GM21367 (cell line): Measurements from ENCODE around the gene CENPQ.
"Not testable (repeated sequence)": the region's sequence is repeated elsewhere in the genome, so short reads cannot be mapped to it uniquely, and the experiment has no call there.

Experiments used
- ATAC-seq: cut with Tn5 transposase; IDR thresholded peaks from one replicate; pipeline ENCODE4 v1.9.1; 2021; ENCODE audit not compliant: unreplicated experiment

The CENPQ gene

DNA sequence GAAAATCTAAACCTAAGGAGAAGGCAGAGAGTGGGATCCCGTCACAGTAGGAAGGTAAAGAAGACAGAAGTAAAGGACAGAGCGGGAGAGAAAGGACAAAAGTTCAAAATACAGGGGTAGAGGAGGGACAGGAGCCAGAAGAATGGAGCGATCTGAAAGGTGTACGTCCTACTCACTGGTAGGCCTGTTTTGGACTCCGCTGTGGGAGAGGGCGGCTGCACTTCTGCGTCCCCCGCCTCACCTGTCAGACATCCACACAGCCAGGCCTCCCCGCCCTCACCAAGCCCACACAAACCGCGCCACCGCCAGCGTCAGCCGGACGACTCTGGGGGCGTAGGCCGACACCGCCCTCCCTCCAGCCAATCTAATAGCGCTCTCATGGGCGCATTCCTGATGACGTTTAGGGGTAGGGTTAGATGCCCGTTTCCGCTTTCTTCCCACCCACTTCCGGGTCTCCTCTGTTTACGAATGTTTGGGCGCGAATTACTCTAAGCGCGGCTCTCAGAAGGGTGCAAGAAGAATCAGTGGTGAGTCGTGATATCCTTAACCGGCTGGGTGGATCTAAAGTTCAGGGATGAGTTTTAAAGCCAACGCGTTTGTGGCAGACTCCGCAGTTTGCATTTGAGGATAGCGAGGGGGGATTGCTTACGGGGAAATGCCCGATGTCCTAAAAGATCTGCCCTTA is at the start of gene CENPQ, which contains the start of gene MMUT:
Gene CENPQ, plus strand, starts transcription at position 444 of the 685 bp plus-strand sequence. CDS start 6,807 bp downstream, outside the sequence.
Gene MMUT, minus strand, starts transcription at position 327 of the 685 bp plus-strand sequence. CDS start 3,787 bp downstream, outside the sequence.
- peak; percentile 99 for ATAC-seq

DNA sequence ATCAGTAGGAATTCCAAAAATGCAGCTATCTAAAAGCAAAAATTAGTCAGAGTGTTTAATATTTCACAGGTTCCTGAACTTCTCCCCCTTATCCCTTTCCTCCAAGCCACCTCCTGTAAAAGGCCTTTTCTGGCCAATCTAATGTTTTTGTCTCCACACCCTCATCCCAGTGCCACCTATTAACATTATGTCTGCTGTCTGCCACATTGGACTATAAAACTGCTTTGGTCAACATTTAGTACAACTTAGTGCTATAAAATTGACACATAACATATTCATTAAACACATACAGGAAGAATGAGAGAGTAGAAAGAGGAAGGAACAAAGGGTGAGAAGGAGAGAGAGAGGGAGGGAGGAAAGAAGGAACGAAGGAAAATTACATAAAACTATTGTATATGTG is 47.8 kb upstream of the CENPQ start:
- no peak for ATAC-seq

DNA sequence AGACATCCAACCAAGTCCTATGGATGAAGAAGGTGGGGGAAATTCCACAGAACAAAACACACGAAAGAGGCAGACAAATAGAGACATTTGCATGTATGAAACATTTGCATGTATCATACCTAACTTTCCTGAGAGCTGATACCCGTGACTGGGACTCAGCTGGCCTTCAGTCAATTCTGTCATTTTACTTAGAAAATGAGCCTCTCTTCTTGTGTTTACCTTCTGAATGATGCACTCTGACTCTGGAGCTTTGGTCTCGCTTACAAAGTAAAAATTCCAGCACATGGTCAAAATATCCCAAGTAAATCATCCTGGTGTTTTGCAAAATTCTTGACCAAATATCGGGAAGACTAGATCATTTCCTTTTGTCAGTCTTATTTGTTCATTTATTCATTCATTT is 47.0 kb upstream of the CENPQ start:
- ATAC-seq, result no peak

DNA sequence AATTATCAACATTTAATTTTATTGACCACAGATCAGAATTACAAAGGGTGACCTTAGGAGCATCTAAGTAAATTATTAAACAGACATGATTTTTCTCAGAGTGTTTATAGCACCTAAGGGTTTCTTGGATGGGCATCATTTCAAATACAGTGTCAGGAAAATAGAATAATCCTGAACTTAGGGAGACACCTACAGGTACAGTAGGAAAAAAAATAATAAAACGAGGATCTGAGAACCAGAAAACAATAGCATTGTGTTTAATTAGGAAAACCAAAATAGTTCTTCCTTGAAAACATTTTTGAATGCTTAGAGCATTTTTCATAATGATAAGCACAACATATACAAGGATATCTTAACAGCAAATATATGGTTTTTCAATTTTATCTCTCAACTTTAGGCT is 39.4 kb upstream of the CENPQ start:
- ATAC-seq, result no peak

DNA sequence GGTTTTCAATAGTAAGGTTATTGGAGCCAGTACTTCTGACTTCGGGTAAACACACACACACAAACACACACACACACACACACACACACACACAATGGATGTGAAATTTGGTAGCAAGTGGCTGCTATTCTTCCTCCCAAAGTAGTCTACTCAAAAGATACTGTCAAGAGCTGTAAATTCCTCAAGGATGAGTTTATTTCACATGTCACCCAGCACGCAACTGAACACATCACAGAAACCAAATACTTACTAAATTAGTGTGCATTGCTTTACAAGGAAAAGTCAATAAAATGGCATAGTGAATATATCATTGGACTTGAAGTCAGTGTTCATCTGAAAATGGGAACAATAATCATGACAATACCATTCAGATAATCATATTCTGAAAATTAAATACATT is 33.0 kb upstream of the CENPQ start:
- no peak for ATAC-seq

DNA sequence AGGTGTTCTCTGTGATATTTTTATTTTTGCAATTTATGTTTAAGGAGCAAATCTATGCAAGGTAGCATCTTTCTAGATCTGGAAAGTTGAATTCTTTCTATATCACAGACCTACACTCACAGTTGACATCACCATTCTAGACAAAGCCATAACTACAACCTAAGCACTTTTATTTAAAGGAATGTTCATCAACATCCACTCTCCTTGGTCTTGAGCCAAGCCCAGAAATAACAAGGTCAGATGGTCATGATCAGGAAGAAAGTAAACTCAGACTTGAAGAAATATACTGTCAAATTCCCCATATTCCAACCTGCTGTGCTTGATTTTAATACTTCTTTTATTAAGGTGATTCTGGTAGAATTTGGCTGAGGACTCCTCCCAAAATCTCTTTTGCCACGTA is 32.3 kb upstream of the CENPQ start:
- no peak for ATAC-seq

DNA sequence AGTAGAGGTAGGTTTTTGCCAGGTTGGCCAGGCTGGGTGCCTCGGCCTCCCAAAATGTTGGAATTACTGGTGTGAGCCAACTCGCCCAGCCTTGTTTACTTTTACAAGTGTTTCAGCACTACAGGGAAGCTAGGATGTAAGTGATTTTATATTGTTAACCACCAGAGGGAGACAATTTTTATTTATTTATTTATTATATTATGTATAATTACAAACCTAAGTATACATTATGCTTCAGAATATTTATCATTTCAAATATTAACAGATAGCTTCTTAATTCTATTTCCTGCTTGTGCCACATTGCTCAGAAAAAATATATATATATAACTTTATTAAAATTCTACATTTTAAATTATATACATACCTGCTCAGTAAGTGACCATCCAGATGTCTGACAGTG is 9.9 kb upstream of the CENPQ start:
- ATAC-seq, result no peak

DNA sequence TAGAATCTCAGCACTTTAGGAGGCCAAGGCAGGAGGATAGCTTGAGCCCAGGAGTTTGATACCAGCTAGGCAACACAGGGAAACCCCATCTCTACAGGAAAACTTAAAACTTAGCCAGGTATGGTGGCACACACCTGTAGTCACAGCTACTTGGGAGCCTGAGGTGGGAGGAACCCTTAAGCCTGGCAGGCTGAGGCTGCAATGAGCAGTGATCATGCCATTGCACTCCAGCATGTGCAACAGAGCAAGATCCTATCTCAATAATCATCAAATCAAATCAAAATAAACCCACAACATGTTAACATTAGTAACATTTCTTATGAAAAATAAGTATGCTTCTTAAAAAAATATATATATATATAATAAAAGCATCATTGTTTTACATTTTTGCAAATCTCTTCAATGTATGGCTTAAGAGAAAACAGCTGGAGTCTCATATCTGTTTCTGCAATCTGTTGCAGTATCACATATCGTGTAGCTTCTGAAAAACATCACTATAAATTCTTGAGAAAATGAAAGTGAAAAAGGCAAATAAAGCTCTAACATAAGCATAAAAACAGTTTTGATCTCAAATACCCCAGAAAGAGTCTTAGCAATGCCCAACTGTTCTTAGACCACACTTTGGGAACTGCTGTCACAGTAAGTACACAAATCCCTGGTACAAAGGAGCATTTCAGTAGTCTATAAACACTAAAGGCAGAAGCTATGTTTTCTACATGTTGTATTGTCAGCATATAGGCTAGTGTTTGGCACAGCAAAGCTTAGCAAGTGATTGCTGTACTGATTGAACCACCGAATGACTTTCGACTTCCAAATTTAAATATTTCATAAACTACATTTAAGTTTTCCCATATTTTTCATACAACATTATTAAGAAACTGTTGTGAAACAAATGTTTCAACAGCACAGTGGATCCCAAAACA is 8.1 kb upstream of the CENPQ start:
- no peak for ATAC-seq

DNA sequence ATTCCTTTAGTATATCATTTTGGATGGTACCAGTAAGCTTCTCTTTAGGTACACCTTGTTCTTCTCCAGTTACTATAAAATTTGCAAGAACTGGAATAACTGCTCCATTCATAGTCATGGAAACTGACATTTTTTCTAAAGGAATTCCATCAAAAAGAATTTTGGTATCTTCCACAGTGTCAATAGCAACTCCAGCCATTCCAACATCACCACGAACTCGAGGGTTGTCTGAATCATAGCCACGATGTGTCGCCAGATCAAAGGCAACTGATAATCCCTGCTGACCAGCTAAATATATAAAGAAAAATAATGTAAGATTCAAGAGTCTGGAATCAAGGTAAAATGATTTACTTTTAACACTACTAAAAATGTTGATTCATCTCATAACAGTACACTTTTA is 5.4 kb upstream of the CENPQ start:
- ATAC-seq, result no peak

DNA sequence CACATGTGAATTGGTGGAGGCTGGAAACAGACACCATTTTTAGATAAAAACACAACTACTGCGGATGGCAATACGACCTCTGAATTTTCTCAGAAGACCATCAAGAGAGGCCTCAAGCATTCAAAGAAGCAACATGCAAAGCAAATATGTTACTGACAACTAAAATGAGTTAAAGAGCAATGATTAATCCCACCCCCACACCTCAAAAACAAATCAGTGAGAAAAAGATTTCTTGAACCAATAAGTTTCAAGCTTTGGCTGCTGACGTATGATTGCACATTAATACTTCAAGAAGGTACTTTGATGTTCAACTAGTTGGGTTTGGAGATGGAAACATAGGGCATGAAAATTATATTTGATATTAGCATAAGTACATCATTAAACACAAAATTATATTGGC is 1.1 kb upstream of the CENPQ start:
- no peak for ATAC-seq

- ATAC-seq, result peak; percentile 9
Measured at GRCh38 chr6:49462599-49462926, 607 bp upstream of the CENPQ start.

- peak; percentile 1 for ATAC-seq
Measured at GRCh38 chr6:49463612-49463967, 420 bp downstream of the CENPQ start.

DNA sequence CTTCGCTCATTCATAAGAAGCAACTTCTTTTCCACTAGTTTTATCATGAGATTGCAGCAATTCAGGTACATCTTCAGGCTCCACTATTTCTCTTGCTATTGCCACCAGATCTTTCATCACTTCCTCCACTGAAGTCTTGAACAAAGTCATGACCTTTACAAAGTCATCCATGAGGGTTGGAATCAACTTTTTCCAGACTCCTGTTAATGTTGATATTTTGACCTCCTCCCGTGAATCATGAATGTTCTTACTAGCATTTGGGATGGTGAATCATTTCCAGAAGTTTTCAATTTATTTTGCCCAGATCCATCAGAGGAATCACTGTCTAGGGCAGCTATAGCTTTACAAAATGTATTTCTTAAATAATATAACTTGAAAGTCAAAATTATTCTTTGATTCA is 1.5 kb downstream of the CENPQ start:
- no peak for ATAC-seq

- no peak for ATAC-seq
Measured at GRCh38 chr6:49468042-49468441, 4.9 kb downstream of the CENPQ start.

DNA sequence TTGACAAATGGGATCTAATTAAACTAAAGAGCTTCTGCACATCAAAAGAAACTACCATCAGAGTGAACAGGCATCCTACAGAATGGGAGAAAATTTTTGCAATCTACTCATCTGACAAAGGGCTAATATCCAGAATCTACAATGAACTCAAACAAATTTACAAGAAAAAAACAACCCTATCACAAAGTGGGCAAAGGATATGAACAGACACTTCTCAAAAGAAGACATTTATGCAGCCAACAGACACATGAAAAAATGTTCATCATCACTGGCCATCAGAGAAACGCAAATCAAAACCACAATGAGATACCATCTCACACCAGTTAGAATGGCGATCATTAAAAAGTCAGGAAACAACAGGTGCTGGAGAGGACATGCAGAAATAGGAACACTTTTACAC is 13.4 kb downstream of the CENPQ start:
- not testable (repeated sequence) for ATAC-seq

DNA sequence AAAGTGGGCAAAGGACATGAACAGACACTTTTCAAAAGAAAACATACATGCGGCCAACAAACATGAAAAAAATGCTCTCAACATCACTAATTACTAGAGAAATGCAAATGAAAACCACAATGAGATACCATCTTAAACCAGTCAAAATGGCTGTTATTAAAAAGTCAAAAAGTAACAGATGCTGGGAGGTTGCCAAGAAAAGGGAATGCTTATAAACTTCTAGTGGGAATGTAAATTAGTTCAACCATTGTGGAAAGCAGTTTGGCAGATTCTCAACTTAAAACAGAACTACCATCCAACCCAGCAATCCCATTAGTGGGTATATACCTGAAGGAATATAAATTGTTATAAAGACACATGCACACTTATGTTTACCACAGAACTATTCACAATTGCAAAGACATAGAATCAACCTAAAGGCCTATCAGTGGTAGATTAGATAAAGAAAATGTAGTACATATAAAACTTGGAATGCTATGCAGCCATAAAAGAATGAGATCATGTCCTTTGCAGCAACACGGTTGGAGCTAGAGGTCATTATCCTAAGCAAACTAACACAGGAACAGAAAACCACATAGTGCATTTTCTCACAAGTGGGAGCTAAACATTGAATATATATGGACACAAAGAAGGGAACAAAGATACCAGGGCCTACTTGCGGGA is 16.3 kb downstream of the CENPQ start:
- no peak for ATAC-seq

DNA sequence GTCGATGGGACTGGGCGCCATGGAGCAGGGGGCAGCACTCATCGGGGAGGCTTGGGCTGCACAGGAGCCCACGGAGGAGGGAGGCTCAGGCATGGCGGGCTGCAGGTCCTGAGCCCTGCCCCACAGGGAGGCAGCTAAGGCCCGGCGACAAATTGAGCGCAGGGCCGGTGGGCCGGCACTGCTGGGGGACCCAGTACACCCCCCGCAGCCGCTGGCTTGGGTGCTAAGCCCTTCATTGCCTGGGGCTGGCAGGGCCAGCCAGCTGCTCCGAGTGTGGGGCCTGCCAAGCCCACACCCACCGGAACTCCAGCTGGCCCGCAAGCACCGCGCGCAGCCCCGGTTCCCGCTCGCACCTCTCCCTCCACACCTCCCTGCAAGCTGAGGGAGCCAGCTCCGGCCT is 18.7 kb downstream of the CENPQ start:
- ATAC-seq, result not testable (repeated sequence)

- not testable (repeated sequence) for ATAC-seq
Measured at GRCh38 chr6:49483380-49483779, 20.2 kb downstream of the CENPQ start.

DNA sequence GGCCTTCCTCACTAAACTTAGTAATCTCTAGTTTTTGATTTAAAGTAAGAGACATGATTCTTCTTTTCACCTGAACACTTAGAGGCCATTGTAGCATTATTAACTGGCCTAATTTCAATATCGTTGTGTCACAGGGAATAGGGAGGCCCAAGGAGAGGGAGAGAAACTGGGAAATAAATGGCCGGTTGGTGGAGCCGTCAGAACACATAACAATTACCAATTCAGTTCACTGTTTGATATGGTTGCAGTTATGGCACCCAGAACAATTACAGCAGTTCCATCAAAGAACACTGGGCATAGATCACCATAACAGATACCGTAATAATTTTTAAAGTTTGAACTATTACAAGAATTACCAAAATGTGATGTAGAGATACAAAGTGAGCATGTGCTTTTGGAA is 27.5 kb downstream of the CENPQ start:
- ATAC-seq, result no peak

- no peak for ATAC-seq
Measured at GRCh38 chr6:49497304-49497703, 34.1 kb downstream of the CENPQ start.

- ATAC-seq, result no peak
Measured at GRCh38 chr6:49499126-49499525, 36.0 kb downstream of the CENPQ start.

GRCh38 chr6:49499623-49500022 is 36.5 kb downstream of the CENPQ start, which contains the start of gene GLYATL3:
GLYATL3 (plus strand) TSS chr6:49499923; CDS start chr6:49511991, 12,068 bp downstream.
- no peak for ATAC-seq
